VCaP (cell line): ENCODE data around the gene ATXN10.
"Not testable (repeated sequence)": the region's sequence is repeated elsewhere in the genome, so short reads cannot be mapped to it uniquely, and the experiment has no call there.

ENCODE experiments used
- H3K27ac ChIP-seq: fragments of 450-650 bp; 2 replicates; pipeline ENCODE4 v1.5.1; 2017
- TF ChIP-seq, protein P1 (sequence below): fragments of 450-650 bp; conservative IDR thresholded peaks from 2 replicates; pipeline ENCODE4 v1.5.1; 2017; ENCODE audit warnings: mild to moderate bottlenecking, moderate library complexity

Gene ATXN10, protein sequence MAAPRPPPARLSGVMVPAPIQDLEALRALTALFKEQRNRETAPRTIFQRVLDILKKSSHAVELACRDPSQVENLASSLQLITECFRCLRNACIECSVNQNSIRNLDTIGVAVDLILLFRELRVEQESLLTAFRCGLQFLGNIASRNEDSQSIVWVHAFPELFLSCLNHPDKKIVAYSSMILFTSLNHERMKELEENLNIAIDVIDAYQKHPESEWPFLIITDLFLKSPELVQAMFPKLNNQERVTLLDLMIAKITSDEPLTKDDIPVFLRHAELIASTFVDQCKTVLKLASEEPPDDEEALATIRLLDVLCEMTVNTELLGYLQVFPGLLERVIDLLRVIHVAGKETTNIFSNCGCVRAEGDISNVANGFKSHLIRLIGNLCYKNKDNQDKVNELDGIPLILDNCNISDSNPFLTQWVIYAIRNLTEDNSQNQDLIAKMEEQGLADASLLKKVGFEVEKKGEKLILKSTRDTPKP

DNA sequence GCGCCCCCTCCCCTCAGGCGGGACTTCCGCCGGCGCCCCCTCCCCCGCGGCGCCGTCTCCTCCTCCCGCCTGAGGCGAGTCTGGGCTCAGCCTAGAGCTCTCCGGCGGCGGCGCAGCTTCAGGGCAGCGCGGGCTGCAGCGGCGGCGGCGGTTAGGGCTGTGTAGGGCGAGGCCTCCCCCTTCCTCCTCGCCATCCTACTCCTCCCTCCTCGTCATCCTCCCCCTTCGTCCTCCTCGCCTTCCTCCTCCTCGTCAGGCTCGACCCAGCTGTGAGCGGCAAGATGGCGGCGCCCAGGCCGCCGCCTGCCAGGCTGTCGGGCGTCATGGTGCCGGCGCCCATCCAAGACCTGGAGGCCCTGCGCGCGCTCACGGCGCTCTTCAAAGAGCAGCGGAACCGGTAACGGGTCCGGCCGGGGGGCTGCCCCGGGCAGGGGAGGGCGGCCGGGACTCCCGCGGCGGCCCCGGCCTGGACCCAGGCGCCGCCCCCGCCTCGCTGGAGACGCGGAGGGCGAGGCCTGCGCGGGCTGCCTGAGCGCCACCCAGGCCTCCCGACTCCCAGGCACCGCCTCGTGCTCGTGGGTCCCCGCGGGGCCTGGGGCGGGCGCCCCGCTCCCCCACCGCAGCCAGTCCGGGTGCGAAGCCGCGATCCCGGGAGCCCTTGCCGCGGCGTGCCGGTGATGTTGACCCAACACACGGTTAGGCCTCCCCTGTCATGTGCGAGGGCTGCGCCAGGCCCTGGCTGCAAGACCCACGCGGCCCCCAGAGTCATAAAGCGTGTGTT, at the start of gene ATXN10:
Gene ATXN10 (plus strand): TSS at position 52 of the 781 bp plus-strand sequence. CDS start 230 bp downstream, at position 282.
- H3K27ac ChIP-seq = peak within 1 kb of the TSS; percentile 67
- TF ChIP-seq, protein P1, sequence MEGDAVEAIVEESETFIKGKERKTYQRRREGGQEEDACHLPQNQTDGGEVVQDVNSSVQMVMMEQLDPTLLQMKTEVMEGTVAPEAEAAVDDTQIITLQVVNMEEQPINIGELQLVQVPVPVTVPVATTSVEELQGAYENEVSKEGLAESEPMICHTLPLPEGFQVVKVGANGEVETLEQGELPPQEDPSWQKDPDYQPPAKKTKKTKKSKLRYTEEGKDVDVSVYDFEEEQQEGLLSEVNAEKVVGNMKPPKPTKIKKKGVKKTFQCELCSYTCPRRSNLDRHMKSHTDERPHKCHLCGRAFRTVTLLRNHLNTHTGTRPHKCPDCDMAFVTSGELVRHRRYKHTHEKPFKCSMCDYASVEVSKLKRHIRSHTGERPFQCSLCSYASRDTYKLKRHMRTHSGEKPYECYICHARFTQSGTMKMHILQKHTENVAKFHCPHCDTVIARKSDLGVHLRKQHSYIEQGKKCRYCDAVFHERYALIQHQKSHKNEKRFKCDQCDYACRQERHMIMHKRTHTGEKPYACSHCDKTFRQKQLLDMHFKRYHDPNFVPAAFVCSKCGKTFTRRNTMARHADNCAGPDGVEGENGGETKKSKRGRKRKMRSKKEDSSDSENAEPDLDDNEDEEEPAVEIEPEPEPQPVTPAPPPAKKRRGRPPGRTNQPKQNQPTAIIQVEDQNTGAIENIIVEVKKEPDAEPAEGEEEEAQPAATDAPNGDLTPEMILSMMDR = no peak

- peak overlapping the region; percentile 47; the same call in 1 of the 2 replicates for H3K27ac ChIP-seq
- TF ChIP-seq, protein P1 = no peak
These were observed 49.6 kb upstream of the ATXN10 start for GRCh38 chr22:45621836-45622600.

DNA sequence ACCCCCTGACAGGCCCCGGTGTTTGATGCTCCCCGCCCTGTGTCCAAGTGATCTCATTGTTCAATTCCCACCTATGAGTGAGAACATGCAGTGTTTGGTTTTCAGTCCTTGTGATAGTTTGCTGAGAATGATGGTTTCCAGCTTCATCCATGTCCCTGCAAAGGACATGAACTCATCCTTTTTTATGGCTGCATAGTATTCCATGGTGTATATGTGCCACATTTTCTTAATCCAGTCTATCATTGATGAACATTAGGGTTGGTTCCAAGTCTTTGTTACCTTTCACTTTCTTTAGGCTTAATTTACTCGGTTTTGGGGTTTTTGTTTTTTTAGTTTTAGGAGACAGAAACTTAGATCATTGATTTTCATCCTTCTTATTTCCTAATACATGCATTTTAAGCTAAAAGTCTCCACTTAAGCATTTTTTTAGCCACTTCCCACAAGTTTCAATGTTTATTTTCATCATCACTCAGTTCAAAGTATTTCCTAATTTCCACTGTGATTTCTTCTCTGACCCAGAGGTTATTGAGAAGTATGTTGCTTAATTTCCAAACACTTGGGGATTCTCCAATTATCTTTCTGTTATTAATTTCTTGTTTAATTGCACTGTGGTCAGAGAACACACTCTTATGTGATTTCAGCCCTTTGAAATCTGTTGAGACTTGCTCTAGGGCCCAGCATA, 48.0 kb upstream of the ATXN10 start:
- not testable (repeated sequence) for H3K27ac ChIP-seq

DNA sequence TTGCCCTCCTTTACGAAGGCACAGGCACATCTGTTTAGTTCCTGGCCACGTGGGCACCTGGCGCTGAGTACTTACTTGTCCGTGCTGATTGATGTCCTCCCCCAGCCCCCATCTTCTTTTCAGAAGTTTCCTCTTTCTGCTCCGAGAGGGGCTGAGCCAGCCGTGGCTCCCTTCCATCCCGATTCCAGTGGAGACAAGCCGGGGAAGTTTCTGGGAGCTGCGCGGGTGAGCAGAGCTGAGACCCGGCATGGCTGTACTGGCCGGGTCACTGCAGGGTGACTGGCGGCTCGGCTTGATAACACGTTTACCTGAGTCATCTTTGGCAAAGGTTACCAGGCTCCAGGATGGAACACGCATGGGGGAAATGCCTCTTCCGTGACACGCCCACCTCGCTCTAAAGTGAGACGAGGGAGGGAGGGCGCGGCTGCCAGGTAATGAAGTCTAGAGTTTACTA, 45.4 kb upstream of the ATXN10 start:
- TF ChIP-seq, protein P1 = no peak
- H3K27ac ChIP-seq = no peak overlapping the region

GRCh38 chr22:45627489-45628233, 44.0 kb upstream of the ATXN10 start:
- H3K27ac ChIP-seq = no peak overlapping the region
- TF ChIP-seq, protein P1 = no peak

DNA sequence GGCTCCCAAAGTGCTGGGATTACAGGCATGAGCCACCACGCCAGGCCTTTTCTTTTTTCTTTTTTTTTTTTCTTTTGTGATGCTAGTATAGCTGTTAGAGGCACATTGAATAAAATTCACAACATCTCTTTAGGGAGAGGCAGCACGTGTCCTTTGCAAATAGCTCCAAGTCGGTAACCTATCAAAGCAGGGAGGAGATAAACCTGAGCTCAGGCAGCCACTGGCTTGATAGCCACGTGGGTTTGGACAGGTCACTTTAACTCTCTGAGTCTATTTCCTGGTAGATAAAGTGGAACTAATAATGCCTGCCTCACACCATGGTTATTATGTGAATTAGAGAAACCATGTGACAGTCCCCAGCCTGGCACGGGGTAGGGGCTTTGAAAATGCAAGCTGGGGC, 43.1 kb upstream of the ATXN10 start:
- TF ChIP-seq, protein P1 = no peak
- no peak overlapping the region for H3K27ac ChIP-seq
